GM18907 (cell line): ENCODE data around the gene ARHGEF25.
"Not testable (repeated sequence)": the region's sequence is repeated elsewhere in the genome, so short reads cannot be mapped to it uniquely, and the experiment has no call there.

ENCODE experiments used
- ATAC-seq: cut with Tn5 transposase; IDR thresholded peaks from one replicate; pipeline ENCODE4 v1.9.1; 2021; ENCODE audit warnings: mild to moderate bottlenecking, moderate library complexity; ENCODE audit not compliant: unreplicated experiment

Gene ARHGEF25

DNA sequence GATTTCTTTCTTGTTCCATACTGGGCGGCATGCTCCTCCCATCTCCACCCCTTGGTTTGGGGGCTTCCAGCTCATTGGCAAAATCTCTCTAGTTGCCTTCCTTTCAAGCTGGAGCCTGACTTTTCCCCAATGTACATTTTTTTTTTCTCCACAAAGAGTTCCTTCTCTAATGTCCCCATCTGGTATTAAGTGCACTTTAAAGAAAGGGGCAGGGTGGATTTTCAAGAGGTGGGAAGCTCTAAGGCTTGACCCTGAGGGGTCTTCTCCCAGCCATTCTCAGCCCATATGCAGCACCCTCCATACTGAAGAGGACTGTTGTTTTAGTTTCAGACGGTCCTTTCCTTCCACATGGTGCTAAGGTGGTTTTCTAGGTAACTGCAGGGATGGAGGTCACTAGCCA lies 26.1 kb upstream of the ARHGEF25 start:
- ATAC-seq: no peak

DNA sequence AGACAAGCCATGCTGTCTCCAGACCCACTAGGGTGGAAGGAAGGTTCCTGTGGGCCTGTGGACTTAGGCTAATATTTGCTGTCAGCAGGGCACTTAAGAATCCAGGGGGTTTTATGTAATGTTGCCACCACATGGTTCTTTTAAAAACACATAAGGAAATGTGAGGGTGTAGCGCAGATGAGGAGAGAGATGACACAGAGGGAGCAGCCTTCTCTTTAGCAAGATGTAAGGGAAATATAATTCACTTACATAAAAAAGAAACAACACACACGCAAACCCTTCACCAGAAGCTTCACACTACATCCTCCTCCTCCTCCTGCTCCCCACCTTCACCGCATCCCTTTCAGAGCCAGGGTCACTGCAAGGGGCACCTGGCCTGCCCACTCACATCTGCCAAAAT lies 25.1 kb upstream of the ARHGEF25 start:
- no peak for ATAC-seq

- ATAC-seq: no peak
These were observed 24.3 kb upstream of the ARHGEF25 start for GRCh38 chr12:57586832-57587429.

GRCh38 chr12:57588951-57589610 lies 22.2 kb upstream of the ARHGEF25 start:
- ATAC-seq: not testable (repeated sequence)

GRCh38 chr12:57590479-57590863 lies 20.8 kb upstream of the ARHGEF25 start:
- no peak for ATAC-seq

GRCh38 chr12:57590864-57591781 lies 20.1 kb upstream of the ARHGEF25 start, which contains the start of gene PIP4K2C:
Gene PIP4K2C, plus strand, starts transcription at chr12:57591192. Its CDS starts 98 bp downstream, at chr12:57591290.
- peak; percentile 87 for ATAC-seq

GRCh38 chr12:57591782-57592325 lies 19.4 kb upstream of the ARHGEF25 start:
- no peak for ATAC-seq

DNA sequence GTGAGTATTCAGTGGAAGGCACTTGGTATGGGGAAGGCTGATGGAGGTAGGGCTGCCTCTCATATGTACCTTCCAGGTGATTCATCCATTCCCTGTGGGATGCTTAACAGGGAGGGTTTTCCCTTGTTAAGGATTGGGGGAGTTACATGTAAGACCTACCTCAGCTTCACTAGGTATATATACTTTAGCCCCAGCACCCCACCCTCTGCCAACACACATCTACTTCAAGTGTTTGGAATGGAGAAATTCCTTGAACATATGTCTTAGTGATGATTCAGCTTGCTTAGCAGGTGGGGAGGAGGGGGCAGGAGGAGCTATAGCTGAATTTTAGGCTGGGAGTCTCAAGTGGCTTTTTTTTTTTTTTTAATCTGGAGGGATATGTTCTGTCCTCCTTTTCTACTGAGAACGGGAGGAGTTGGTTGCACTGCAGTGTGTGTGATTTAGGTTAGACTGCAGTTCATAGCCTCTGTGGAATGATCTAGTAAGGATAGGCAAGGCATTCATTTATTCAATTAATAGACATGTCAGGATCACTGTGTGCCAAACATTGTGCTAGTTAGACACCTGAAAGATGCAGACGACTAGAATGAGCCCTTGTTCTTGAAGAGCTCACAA lies 18.6 kb upstream of the ARHGEF25 start:
- ATAC-seq: no peak

DNA sequence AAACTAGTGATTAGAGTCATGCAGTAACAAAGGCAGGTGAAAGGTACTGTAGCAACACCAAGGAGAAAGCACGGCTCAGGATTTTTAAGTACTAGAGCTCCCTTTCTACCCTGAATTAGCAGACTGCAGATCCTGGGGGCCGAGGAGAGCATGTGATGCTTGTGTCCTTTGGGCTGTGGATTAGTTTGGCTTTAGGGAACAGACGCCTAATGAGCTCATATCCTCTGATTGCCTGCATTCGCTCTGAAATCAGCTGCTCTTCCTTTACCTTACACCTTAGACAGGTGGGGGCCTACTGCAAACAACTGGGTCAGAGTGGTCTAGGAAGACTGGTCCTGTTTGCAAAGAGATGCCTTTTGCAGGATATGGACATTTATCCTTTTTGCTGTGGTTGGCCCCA lies 18.0 kb upstream of the ARHGEF25 start:
- ATAC-seq: no peak

- ATAC-seq: no peak
These were observed 10.8 kb upstream of the ARHGEF25 start for GRCh38 chr12:57600395-57600794.

GRCh38 chr12:57602544-57602943 lies 8.7 kb upstream of the ARHGEF25 start:
- ATAC-seq: no peak

DNA sequence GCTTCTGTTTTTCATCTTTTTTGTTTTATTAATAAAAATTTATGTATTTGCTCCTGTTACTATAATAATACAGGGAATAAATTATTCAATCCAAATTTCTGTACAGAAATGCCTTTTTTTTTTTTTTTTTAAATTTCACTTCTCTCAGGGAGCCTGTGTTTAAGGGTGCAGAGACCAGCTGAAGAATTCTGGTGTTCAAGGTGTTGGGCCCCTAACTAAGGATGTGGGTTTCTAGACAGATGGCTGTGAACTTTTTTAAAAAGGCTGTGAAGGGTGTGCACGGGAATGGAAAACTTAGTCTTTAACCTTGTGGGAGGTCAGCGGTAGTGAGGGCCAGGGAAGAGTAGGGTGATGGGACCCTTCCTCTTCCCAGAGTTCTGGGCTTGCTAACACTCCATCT lies 7.9 kb upstream of the ARHGEF25 start:
- ATAC-seq: no peak

DNA sequence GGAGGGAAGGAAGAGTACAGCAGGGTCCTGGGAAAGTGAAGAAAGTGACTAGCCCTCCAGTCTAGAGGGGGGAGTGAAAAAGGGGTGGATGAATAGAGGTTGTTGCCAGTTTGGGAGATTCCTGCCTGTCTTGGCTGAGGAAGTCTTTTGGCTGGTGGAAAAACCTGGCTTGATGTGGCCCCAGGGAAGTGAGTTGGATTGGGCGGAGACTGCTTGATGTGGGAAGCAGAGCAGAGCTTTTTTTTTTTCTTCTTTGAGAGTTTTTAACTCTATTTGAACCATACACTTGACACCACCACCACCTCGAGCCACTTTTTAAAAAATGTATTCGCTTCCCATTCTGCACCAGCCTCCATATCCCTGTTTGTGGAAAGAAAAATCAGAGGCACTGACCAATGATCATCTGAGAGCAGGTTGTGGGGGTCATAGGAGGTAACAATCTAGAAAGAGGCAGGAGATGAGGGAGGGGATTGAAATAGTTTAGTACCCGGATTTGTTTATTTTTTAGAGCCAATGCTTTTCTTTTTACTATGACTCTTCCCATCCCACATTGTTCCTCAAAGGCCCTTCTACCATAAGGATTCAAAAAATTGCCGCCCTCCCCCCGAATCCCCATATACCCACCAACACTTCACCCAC lies 7.3 kb upstream of the ARHGEF25 start:
- ATAC-seq: no peak

- ATAC-seq: peak; percentile 57
These were observed 6.7 kb upstream of the ARHGEF25 start, which contains the start of gene DTX3 for GRCh38 chr12:57604454-57604991. Gene DTX3, plus strand, starts transcription at chr12:57604824. Its CDS starts 1,694 bp downstream, at chr12:57606518.

DNA sequence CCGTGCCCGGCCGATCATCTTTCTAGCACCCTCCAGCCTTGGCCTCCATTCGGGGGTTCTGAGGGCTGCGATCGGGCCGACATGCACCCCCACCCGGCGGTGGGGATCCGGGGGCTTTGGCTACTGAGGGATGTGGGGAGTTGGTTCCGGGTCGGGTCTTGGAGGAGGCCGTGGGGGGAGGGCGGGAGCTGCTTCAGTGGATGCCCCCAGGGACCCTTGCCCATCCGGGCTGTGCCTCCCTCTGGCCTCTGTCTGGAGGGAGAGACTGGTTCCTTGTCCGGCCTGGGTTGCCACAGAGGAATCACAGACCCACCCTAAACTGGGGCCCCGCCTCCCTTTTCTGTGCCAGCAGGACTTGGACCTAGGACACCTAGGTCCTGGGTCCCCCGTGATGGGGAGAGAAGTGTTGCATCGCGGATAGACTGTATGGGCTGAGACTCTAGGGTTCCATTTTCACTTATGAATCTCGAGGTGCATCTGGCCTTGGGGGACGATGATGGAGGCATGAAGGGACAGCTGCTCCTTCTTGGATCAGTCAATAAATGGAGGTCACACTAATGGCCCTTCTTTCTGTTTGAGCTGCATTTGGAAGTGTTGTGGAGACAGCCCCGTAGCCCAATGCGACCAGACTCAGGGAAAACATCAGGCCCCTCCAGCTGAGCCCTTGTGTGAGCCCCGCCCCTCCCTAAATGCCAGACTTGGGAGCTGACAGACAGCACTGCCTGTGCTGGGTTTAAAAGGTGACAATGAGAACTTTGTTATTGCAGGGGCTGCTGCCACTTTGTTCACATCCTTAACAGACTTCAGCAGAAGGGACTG lies 6.0 kb upstream of the ARHGEF25 start:
- ATAC-seq: peak; percentile 6

DNA sequence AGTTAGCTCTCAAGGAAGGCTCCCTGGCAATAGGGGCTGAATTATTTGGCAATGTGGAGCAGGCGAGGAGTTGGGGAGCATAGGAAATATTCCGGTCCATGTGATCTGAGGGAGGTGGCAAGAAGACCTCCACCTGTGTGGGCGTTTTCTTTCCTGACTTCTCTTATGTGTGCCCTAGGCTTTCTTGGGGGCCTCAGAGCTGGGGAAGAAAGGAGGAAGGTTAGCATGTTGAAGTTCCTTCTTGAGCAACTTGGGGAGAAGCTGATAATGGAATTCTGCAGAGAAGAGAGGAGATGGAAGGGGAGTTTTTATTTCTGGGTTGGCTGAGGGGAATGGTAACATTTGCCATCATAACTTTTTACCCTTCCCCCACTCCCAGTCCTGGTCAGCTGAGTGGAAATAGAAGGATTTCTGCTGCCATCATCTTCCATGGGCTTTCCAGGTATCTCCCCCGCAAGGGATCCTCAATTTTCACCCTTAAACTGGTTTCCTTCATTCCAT lies 5.4 kb upstream of the ARHGEF25 start:
- ATAC-seq: no peak

GRCh38 chr12:57606399-57606798 lies 4.8 kb upstream of the ARHGEF25 start:
- ATAC-seq: no peak

GRCh38 chr12:57606821-57607220 lies 4.4 kb upstream of the ARHGEF25 start:
- no peak for ATAC-seq
